Sigmoid colon (tissue), 7 donors: Measurements from ENCODE around the gene SP6. TPM values are rescaled to one million over a fixed set of nuclear protein-coding genes. Genes with fewer than 3 reads are reported as not detected.

Experiments used
- DNase-seq: peaks from one replicate; pipeline ENCODE4 v3.0.0-alpha.2; 2019
- H3K27ac ChIP-seq, 4 donors: fragments of 200-600 bp; sonication (generic); one replicate each; pipeline ENCODE4 v1.5.1; 2016 to 2019; ENCODE audit warnings: mild to moderate bottlenecking in 1 of 4
- H3K27me3 ChIP-seq, 3 donors: fragments of 200-600 bp; sonication (generic); one replicate each; pipeline ENCODE4 v1.5.1; 2019; ENCODE audit warnings: mild to moderate bottlenecking in 1 of 3
- H3K36me3 ChIP-seq, 4 donors: fragments of 200-600 bp; sonication (generic); one replicate each; pipeline ENCODE4 v1.5.1; 2016 to 2019
- H3K4me1 ChIP-seq, 4 donors: fragments of 200-600 bp; sonication (generic); one replicate each; pipeline ENCODE4 v1.5.1; 2017 to 2019
- H3K4me3 ChIP-seq, 4 donors: fragments of 200-600 bp; sonication (generic); one replicate each; pipeline ENCODE4 v1.5.1; 2017 to 2019; ENCODE audit warnings: mild to moderate bottlenecking in 2 of 4, moderate library complexity in 1 of 4
- H3K9me3 ChIP-seq, 4 donors: fragments of 200-600 bp in 3 of 4; sonication (generic) in 3 of 4; one replicate each; pipeline versions ENCODE4 v1.5.1 to v1.6.1; 2013 to 2019
- CTCF ChIP-seq, 4 experiments: fragments of 450-650 bp in 3 of 4; fragments of 200-600 bp in 1 of 4; IDR thresholded peaks; one replicate each; pipeline ENCODE4 v1.5.1; 2016 to 2019; ENCODE audit warnings: antibody characterized with exemption in 4 of 4, mild to moderate bottlenecking in 3 of 4, moderate library complexity in 2 of 4
- EP300 ChIP-seq, 4 donors: sonication (generic); formaldehyde crosslinking; IDR thresholded peaks; one replicate each; pipeline ENCODE4 v1.6.1; 2017; ENCODE audit warnings: antibody characterized with exemption in 4 of 4
- POLR2A ChIP-seq, 2 donors: fragments of 450-650 bp; IDR thresholded peaks; one replicate each; pipeline ENCODE4 v1.6.1; 2016; ENCODE audit warnings: antibody characterized with exemption in 2 of 2, mild to moderate bottlenecking in 2 of 2, moderate library complexity in 2 of 2
- POLR2AphosphoS5 ChIP-seq, 4 donors: sonication (generic); formaldehyde crosslinking; IDR thresholded peaks; one replicate each; pipeline ENCODE4 v1.6.1; 2017; ENCODE audit warnings: antibody characterized with exemption in 4 of 4
- WGBS, 2 donors: extraction: QIAGEN DNeasy Blood & Tissue Kit; methylation state at CpG; one replicate each; pipeline ENCODE4 v1.1.7; 2013; 5-methylcytosine and 5-hydroxymethylcytosine counted together
- intact Hi-C: fragments of 100-400 bp; cut with DNase I; formaldehyde crosslinking; loops from one replicate; pipeline ENCODE4 v1.15.1; 2023
- polyA plus RNA-seq, 3 donors: library from polyadenylated mRNA; stranded (reverse); fragments of 200-250 nt; gene quantifications; one replicate each; pipeline ENCODE4 v1.2.3, GENCODE V29; 2013
- total RNA-seq, 4 donors: library from RNA; depleted of rRNA; stranded (reverse); fragments of >200 nt; gene quantifications; one replicate each; pipeline ENCODE4 v1.1.0, GENCODE V29; 2016
- donor health status: healthy with polysubstance abuse.
- donor health status: Bipolar disorder and iron deficiency.
- donor health status: healthy.

The SP6 gene
- total and polyA plus RNA-seq, 7 donors: 0.16 to 18.8 (median 2.3) TPM; not detected in 3

GRCh38 chr17:47806026-47806912, 44.7 kb downstream of the SP6 start:
- Histone ChIP-seq H3K27ac (no peak overlapping the region), H3K9me3 (no peaks in the 10 kb centered on the region), H3K27me3 (no peaks in the 10 kb centered on the region), H3K4me1 (peaks cover 0 to 9% (median 0%) of the 10 kb centered on the region in 4 donors), H3K36me3 (peaks cover 0 to 30% (median 11%) of the 10 kb centered on the region in 4 donors), H3K4me3 (no peak overlapping the region)
- no peak for DNase-seq
- WGBS, 2 donors: 92 to 93% methylated on average over 16 of the region's 16 CpGs
- intact Hi-C loops: no loop called here
- TF ChIP-seq POLR2A (IDR thresholded peaks at IDR 0.05): no peak
- no peak for TF ChIP-seq EP300 (IDR thresholded peaks at IDR 0.05)
- no peak for TF ChIP-seq POLR2AphosphoS5 (IDR thresholded peaks at IDR 0.05)
- no peak for TF ChIP-seq CTCF (IDR thresholded peaks at IDR 0.05)

GRCh38 chr17:47804461-47804860, 46.5 kb downstream of the SP6 start:
- no peaks in the 10 kb centered on the region for H3K9me3 ChIP-seq
- intact Hi-C loops: loop anchor here (5.0 kb wide), 1 partner anchor 142 kb away; no protein-coding TSS in a partner anchor
- no peaks in the 10 kb centered on the region for H3K4me1 ChIP-seq
- no peak overlapping the region for H3K4me3 ChIP-seq
- H3K27me3 ChIP-seq: no peaks in the 10 kb centered on the region
- WGBS, 2 donors: 66 to 78% methylated on average over 3 of the region's 3 CpGs
- DNase-seq: no peak
- no peak overlapping the region for H3K27ac ChIP-seq
- peaks cover 0 to 28% (median 11%) of the 10 kb centered on the region in 4 donors for H3K36me3 ChIP-seq
- TF ChIP-seq EP300 (IDR thresholded peaks at IDR 0.05): no peak
- no peak for TF ChIP-seq POLR2AphosphoS5 (IDR thresholded peaks at IDR 0.05)
- TF ChIP-seq POLR2A (IDR thresholded peaks at IDR 0.05): no peak
- TF ChIP-seq CTCF (IDR thresholded peaks at IDR 0.05): no peak

DNA sequence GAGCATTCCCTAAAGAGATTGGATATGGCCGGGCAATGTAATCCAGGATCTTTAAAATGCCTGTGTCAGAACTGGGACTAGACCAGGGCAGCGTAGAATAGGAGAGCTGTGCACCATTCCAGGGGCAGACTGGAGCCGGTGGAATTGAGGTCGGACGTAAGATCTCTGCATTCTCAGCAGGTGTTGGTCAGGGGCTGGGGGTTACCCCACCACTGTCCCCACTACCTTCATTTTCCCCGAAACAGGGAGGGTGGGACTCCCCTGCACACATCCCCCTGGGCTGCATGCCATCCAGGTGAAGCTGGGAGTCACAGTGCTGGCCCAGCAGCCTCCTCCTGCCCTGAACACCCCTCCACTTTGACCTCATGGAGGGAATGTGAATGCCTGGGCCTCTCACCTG, 47.2 kb downstream of the SP6 start:
- Histone ChIP-seq H3K9me3 (no peaks in the 10 kb centered on the region), H3K36me3 (peaks cover 0 to 21% (median 8%) of the 10 kb centered on the region in 4 donors), H3K4me1 (no peaks in the 10 kb centered on the region), H3K27ac (no peak overlapping the region), H3K27me3 (no peaks in the 10 kb centered on the region), H3K4me3 (no peak overlapping the region)
- intact Hi-C loops: loop anchor here (5.0 kb wide), 1 partner anchor 141 kb away; no protein-coding TSS in a partner anchor
- 78 to 88% methylated on average over 6 of the region's 6 CpGs for WGBS, 2 donors
- no peak for TF ChIP-seq EP300 (IDR thresholded peaks at IDR 0.05)
- no peak for TF ChIP-seq POLR2A (IDR thresholded peaks at IDR 0.05)
- no peak for TF ChIP-seq POLR2AphosphoS5 (IDR thresholded peaks at IDR 0.05)
- no peak for TF ChIP-seq CTCF (IDR thresholded peaks at IDR 0.05)
- DNase-seq: no peak

DNA sequence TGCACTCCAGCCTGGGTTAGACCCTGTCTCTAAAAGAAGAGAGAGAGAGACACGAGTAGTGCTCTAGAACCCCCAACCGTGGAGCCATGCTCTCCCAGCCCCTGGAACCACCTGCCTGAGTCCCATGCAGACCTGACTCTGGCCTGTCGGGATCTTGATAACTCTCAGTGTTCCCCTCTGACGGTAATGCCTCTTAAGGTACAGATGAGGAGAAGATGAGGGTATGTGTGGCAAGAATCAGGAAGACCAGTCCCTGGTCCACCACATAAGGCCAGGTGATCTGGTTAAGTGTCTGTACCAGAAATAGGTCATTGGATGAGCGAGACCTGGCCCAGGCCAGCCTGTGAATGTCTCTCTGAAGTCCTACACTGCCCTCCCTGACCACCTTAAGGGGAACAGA, 47.8 kb downstream of the SP6 start:
- TF ChIP-seq POLR2A (IDR thresholded peaks at IDR 0.05) (no peak), POLR2AphosphoS5 (IDR thresholded peaks at IDR 0.05) (no peak), EP300 (IDR thresholded peaks at IDR 0.05) (no peak), CTCF (IDR thresholded peaks at IDR 0.05) (no peak)
- DNase-seq: no peak
- no peaks in the 10 kb centered on the region for H3K27me3 ChIP-seq
- 66 to 77% methylated on average over 5 of the region's 5 CpGs for WGBS, 2 donors
- no peaks in the 10 kb centered on the region for H3K4me1 ChIP-seq
- H3K9me3 ChIP-seq: no peaks in the 10 kb centered on the region
- peaks cover 0 to 15% (median 6%) of the 10 kb centered on the region in 4 donors for H3K36me3 ChIP-seq
- intact Hi-C loops: loop anchor here (5.0 kb wide), 1 partner anchor 141 kb away; no protein-coding TSS in a partner anchor
- H3K27ac ChIP-seq: no peak overlapping the region
- no peak overlapping the region for H3K4me3 ChIP-seq
